GM19193 (cell line): ENCODE measurements around the gene FAF2.

Experiments
- POLR2A ChIP-seq: IDR thresholded peaks from 4 replicates; pipeline ENCODE4 v1.6.1; 2011; ENCODE audit not compliant: insufficient read depth, insufficient read length; ENCODE audit errors: extremely low read depth

The FAF2 gene

DNA sequence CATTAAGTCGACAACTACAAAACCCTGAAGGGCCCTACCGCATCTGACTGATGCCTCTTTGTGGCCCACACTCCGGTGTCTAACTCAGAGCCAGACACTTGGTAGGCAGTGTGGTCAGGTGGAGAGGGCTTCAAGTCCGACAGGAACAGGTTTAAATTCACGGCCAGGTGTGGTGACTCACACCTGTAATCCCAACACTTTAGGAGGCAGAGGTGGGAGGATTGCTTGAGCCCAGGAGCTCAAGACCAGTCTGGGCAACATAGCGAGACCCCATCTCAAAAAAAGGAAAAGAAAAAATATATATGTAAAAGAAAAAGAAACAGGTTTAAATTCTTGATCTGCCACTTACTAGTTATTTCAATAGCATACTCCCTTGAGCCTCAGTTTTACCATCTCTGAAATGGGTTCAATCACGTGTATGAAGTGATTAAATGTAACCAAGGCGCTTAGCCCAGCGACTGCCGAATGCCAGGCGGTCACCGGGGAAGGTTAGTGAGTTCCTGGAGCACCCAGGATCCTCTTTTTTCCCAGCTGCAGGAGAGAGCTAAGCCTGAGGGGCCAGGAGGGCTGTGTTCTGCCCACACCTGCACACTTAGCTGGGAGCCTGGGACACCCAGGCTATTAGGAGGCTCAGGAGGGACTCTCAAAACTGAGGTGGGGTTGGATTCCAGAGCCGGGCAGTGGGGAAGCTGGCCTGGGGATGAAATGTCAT is 32.8 kb upstream of the FAF2 start:
- no peak for TF ChIP-seq POLR2A

DNA sequence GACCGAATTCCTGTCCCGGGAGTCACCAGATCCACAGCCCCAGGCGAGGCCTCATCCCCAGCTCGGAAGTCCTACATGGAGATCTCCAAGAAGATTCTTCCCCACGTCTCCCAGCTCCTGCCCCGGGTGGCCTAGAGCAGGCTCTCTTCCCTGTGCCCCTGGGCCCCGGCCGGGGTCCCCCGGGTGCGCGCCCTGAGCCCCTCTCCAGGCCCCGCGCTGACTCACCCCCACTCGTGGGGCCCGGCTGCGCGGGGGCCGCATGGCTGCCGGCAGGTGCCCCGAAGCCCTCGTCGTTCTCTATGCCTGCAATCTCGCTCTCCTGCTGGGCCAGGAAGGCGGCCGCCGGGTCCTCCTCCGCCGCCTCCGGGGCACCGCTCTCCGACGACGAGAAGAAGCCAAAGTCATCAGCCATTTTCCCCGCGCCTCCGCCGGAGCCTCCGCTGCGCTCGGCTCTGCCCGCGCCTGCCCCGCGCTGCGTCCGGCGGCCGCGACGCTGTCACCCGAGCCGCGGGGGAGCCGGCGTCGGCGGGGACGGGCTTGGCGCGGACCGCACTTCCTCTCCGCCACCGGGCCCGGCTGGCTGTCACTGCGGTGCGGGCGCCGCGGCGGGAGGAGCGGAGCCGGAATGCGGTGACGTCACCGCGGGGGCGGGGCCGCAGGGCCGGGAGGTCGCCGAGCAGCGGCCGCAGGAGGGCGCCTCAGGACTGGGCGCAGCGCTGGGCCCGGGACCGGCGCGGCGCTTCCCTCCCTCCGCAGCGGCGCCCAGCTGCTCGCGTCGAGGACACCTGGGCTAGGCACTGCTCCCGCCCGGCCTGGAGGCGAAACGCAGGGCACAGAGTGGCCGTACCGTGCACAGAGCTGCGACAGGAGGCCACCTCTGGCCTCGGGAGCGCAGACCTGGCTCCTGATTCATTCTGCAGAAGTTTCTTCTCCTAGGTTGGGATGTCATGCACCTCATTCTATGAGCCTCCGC is 31.9 kb upstream of the FAF2 start, which contains the start of gene CLTB:
Gene CLTB, minus strand, starts transcription at position 588 of the 973 bp plus-strand sequence. Its CDS starts 176 bp downstream, at position 412.
- TF ChIP-seq POLR2A: peak; percentile 68

DNA sequence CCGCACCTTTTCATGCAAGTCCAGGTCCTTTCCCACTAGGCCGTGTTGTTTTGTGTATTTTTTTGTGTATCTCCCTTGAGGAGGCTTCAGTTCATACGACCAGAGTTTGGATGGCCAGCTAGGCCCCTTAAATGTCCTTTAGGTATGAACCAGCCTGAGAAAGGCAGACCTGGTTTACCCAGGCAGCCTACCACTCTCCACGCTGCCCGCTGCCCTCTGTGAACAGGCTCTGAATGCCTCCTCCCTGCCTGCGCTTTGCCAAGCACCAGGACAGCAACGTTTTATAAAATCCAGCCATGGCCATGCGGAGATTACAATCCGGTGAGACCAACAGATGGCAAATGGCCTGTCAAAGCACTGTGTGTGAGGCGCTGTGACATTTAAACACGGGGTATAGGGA is 31.2 kb upstream of the FAF2 start:
- TF ChIP-seq POLR2A: no peak

- TF ChIP-seq POLR2A: no peak
Observed at GRCh38 chr5:176418251-176418650, 29.9 kb upstream of the FAF2 start.

GRCh38 chr5:176420086-176420485 is 28.1 kb upstream of the FAF2 start:
- TF ChIP-seq POLR2A: no peak

DNA sequence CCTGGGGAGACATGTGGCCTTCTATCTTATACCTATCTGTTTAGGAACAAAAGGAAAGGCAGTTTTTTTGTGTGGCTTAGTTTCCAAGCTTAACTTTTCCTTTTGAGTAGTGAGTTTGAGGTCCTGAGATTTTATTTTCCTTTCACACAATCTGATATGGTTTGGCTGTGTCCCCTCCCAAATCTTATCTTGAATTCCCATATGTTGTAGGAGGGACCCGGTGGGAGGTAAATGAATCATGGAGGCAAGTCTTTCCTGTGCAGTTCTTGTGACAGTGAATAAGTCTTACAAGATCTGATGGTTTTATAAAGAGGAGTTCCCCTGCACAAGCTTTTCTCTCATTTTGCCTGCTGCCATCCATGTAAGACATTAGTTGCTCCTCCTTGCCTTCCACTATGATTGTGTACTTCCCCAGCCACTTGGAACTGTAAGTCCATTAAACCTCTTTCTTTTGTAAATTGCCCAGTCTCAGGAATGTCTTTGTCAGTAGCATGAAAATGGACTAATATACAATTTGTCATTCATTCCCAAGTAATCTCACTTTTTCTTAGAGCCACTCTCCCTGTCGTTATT is 27.1 kb upstream of the FAF2 start:
- no peak for TF ChIP-seq POLR2A

GRCh38 chr5:176424181-176424580 is 24.0 kb upstream of the FAF2 start:
- TF ChIP-seq POLR2A: no peak

DNA sequence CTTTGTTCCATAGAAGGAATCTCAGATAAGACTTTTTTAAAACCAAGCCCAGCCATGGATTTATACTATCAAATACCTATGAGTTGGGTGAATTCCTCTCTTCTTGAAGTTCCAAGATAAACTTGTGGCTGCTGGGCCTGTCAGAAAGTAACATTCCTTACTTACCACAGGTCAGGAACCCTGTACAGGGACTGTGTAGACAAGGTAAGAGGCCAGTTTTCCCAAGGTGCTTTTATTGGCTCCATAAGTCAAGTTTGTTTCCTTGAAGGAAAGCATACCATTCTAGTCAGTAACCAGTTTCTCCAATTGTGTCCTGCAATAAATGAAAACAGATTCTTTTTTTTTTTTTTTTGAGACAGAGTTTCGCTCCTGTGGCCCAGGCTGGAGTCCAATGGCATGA is 23.0 kb upstream of the FAF2 start:
- TF ChIP-seq POLR2A: no peak

DNA sequence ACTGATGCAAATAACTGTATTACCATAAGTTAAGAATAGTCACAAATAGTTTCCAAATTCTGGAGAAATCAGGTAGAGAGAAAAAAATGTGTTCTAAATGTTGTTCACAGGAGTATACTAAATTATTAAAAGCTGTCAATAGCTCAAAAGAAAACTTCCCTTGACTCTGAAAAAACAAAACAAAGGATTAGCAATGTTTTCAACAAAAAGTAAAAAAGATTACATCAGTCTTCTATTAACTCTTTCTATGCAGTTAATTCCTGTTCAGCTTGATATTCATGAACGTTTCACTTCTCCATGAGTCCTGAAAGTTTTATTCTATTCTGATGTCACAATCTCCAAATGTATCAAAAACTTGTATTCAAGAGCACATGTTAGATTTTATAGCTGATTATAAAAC is 22.4 kb upstream of the FAF2 start:
- no peak for TF ChIP-seq POLR2A

DNA sequence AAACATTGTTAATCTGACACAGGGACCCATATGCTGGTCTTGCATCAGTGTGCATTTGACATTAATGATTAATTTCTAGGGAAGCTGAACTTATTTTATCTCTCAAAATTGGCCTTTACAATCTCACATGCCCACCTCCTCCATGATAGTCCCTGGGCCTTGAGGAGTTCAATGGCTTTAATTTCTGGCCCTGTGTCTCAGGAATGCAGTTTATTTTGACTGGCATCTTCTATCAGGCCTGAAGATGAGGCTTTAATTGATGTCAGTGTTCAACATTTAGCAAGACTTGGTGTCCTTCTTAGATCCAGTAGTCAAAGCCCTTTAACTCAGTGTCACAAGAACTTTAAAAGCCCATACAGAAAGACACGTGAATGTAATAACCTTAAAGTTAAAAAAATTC is 21.3 kb upstream of the FAF2 start:
- no peak for TF ChIP-seq POLR2A

- TF ChIP-seq POLR2A: no peak
Observed at GRCh38 chr5:176427971-176428370, 20.2 kb upstream of the FAF2 start.

DNA sequence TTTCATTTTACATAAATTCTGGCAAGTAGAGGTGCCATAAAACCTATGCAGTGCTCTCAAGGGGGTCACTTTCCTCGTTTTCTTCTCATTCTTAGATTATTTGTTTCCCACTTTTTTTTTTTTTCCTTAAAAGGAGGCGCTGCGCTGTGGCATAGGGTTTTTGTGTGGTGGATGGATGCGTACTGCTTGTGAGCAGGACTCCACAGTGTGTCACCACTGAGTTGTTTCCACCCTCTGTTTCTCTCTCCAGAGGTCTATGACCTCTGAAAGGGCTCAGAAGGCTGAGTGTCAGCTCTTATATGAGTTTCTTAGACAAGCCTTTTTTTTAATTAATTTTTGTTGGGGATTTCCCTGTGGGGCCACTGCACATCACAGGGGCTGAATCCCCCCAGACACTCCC is 18.2 kb upstream of the FAF2 start:
- TF ChIP-seq POLR2A: no peak

DNA sequence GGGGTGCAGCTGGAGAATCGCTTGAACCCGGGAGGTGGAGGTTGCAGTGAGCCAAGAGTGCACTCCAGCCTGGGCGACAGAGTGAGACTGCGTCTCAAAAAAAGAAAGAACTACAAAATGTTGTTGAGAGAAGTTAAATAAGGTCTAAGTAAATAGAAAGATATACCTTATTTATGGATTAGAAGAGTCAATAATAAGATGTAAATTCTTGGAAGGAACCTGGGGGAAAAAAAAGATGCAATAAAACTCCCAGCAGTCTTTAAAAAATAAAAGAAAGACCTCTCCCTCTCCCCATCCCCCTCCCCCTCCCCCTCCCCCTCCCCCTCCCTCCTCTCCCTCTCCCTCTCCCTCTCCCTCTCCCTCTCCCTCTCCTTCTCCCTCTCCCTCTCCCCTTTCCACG is 15.5 kb upstream of the FAF2 start:
- TF ChIP-seq POLR2A: no peak

- TF ChIP-seq POLR2A: no peak
Observed at GRCh38 chr5:176436656-176437055, 11.5 kb upstream of the FAF2 start.

- TF ChIP-seq POLR2A: no peak
Observed at GRCh38 chr5:176438959-176439757, 9.0 kb upstream of the FAF2 start.

- no peak for TF ChIP-seq POLR2A
Observed at GRCh38 chr5:176440927-176441706, 7.1 kb upstream of the FAF2 start.
